NCI-H2029 (cell line): ENCODE data around the gene PLOD2.

Experiments used
- DNase-seq: peaks from one replicate; lab custom pipeline; 2025; lab: John Stamatoyannopoulos, UW

PLOD2 gene

DNA sequence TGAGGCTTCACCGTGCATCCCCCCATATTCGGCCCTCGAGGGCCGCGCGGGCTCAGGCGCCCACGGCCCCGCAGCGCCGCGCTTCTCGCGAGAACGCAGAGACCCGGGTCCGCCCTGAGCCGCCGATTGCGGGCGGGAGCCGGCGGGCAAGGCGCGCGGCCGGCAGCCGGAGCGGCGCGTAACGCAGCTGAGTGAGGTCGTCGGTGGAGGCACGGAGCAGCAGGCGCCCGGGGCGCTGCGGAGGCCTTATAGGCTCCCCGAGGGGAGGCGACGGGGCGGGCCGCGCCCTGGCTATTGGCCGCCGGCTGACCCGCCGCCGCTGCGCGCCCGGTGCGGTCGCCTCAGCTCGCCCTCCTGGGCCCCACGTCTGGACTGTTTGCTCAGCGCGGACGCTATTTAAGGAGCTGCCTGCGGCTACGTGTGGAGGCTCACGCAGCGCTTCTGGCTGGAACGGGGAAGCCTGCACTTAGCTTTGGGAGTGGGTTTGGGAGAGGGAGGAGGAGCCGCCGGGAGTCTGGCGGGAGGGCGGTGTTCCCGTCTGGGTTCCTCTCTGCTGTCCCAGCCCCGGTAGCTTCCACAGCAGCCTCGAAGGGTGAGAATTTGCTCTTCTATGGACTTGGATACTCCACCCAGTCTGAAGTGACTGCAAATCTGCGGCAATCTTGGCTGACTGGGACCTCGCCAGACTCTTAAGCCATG lies at the start of gene PLOD2:
Gene PLOD2 (minus strand): TSS at position 221 of the 699 bp plus-strand sequence. CDS start 195 bp downstream, at position 26.
- DNase-seq = no peak

GRCh38 chr3:146209371-146209770 lies 48.4 kb upstream of the PLOD2 start:
- DNase-seq = no peak

DNA sequence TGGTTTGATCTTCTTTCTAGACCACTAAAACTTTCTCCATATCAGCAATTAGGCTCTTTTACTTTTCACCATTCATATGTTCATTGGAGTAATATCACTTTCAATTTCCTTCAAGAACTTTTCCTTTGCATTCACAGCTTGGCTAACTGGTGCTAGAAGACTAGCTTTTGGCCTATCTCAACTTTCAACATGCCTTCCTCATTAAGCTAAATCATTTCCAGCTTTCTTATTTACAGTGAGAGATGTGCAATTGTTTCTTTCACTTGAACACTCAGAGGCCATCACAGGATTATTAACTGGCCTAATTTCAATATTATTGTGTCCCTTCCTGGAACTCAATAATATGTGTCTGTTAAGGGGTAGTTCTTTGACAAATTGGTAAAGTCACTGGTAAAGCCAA lies 42.8 kb upstream of the PLOD2 start:
- no peak for DNase-seq

DNA sequence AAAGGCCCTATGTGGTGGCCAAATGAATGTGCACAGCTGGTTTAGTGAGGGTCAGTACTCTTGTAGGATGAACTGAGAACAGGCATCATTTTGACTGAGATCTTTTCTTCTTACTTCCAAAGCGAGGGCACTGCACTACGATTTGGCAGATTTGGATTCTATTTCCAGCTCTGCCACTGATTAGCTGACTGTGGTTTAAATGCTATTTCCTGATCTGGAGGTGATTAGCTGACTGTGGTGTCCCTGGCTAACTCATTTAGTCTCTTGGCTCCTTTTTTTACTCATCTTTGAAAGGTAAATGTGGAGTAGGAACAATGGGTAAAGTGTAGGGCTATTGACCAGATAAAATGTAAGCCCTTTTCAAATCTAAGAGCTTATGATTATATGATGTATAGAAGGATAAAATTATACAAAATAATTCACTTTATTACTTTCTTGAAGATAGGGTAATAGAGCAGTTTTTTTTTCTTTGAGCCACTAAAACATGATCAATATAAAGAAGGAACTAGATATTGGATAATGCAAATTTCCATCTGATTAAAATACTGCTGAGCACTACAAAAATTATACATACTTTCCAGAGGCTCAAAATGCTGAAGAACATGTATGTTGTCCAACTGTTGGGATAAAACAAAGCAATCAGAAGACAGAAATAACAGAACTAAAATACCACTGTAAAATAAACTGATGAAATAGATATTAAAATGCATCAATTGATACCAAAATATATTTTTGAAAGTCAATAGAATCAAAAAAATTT lies 39.7 kb upstream of the PLOD2 start:
- DNase-seq = no peak

- DNase-seq = no peak
Observed at GRCh38 chr3:146199762-146200161, 38.8 kb upstream of the PLOD2 start.

GRCh38 chr3:146196789-146197188 lies 35.8 kb upstream of the PLOD2 start:
- DNase-seq = no peak

DNA sequence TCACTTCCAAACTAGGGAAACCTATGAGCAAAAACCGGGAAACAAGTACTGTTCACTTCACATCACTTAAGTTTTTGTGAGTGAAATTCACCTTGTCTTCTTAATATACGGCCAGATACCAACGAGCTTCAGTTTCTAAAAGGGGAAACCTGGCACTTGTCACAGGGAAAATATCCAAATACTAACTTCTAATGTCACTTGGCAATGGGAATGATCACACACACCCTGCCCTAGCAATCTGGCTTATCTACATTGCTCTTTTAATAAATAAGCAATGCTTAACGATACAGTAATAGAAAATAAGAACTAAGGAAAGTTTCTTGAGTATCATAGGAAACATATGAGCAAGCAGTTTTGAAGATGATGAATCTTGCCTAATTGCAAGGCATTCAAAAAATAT lies 34.6 kb upstream of the PLOD2 start:
- DNase-seq = no peak

DNA sequence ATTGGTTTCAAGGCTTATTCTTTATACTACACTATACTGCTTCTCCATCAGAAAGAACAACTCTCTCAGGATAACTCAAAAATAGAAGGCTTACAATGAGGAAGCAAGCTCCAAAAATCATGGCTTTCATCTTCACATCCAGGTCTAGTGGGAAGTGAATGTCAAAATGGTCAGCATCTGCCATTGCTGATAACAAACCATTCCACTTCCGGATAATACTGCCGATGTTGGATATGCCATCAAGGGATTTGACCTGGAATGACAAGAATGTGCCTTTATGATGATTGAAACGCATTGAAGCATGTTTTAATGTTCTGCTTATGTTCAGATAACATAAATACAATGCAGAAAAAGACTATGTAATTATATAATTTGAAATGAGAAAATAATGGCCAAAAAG lies 34.0 kb upstream of the PLOD2 start:
- no peak for DNase-seq

- no peak for DNase-seq
Observed at GRCh38 chr3:146191051-146191450, 30.1 kb upstream of the PLOD2 start.

DNA sequence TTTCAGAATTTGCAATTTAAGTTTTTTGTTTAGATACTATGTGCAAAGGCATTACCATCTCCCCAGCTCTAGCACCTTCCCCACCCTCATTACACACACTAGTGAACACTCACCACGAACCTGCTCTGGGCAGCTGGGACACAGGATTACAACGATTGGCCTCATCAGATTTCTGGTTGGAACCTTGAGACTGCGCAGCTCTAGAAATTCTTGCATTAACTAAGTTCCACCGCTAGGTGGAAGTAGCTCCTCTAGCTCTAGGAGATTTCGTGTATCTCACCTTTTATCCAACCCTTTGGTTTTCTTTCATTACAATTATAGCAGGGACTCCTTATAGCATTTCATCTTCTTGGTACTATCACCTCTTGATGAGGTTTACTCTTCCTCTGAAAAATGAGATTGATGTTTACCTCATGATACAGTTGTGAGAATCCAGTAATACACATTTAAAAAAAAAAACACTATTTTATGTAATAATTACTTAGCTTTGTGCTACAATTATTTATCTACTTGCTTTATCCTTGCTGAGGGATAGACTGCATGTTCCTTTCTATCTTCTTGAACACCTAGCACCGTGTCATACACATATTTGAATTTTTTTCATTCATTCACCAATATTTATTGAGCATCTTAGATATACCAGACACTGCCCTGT lies 28.7 kb upstream of the PLOD2 start:
- peak; percentile 50 for DNase-seq

- DNase-seq = no peak
Observed at GRCh38 chr3:146187334-146187950, 26.5 kb upstream of the PLOD2 start.

- no peak for DNase-seq
Observed at GRCh38 chr3:146184241-146185015, 23.4 kb upstream of the PLOD2 start.

- DNase-seq = no peak
Observed at GRCh38 chr3:146181216-146181615, 20.2 kb upstream of the PLOD2 start.

DNA sequence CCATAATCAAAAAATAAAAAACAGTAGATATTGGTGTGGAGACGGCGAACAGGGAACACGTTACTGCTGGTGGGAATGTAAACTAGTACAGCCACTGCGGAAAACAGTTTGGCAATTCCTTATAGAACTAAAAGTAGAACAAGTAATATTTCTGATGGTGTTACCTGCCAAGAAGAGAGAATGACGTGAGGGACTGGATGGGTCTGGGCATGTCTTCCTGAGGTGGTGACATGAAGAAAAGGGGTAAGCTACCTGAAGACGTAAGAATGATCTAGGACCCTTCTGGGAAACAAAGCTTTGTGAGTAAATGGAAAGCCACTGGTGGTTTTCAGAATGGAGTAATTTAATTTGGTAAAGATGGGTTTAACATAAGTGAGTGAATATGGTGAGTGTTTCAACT lies 19.4 kb upstream of the PLOD2 start:
- DNase-seq = no peak

DNA sequence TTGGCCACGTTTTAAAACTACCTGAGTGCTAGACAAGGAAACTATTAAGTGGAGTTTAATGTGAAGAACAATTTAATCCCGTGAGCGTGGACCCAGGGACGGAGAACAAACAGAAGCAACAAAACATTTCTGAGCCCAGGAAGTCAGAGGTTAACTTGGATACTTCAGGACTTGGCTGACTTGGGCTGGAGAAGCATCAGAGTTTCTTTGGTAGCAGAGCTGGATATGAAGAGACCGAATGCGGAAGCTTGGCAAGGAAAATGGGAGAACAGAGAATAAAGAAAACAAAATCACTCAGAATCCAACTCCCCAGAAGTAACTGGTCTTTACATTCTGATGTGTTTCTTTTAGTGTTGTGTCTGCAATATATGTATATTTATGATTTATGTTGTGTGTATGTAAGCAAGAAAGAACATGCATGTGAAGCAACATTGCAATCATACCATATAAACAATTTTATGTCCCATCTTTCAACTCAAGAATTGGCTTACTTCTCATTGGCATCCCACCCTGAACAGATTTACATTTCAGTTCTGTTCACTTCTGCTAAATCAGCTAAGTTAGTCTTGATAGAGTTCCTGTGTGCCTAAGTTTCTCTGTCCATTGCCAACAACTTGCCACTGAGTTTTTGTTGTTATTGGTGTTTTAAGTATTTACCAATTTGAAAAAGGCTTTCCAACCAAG lies 17.2 kb upstream of the PLOD2 start:
- DNase-seq = no peak

- no peak for DNase-seq
Observed at GRCh38 chr3:146177519-146177918, 16.5 kb upstream of the PLOD2 start.

DNA sequence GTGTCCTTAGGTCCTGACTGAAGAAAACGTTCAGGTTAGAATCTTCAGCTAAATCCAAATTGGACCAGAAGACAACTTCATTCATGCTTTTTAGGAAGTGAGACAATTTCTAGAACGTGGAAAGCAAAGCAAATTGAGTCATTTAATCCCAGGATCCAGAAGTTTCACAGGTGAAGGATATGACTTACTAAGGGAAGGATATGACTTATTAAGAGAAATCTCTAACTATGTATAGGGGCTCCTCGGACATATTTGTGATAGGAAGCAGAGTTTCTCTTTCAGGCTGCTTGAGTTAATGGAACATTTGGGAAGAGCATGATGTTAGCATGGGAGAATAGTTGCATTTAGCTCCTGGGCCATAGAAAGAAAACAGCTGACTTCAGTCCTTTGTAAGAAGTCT lies 16.1 kb upstream of the PLOD2 start:
- DNase-seq = no peak

- no peak for DNase-seq
Observed at GRCh38 chr3:146172586-146172985, 11.6 kb upstream of the PLOD2 start.

- no peak for DNase-seq
Observed at GRCh38 chr3:146170591-146170990, 9.6 kb upstream of the PLOD2 start.

- no peak for DNase-seq
Observed at GRCh38 chr3:146169891-146170290, 8.9 kb upstream of the PLOD2 start.

DNA sequence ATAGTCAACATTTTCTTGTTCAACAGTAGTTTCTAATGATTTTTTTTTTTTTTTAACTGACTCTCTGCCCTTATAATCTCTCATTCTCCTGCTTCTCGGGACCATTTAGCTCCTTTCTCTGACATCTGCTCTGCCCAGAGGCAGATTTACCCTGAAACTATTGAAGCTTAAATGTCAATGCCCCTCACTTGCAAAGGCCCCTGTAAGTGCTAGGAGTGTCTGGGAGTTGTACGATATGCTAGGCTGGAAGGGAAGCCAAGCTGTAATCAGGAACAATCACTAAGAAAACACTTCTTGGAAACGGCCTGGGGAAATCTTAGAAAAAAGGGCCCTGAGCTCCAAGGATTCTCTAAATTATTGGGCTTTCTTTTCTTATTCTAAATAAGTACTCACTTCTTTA lies 5.8 kb upstream of the PLOD2 start:
- no peak for DNase-seq
